SJCRH30 (cell line): ENCODE data around the gene THSD7B. TPM values are rescaled to one million over a fixed set of nuclear protein-coding genes. Genes with fewer than 3 reads are reported as not detected.
A peak's percentile ranks its signal among the peaks of the same experiment; 100 is the strongest.

Source experiments
- DNase-seq, 2 experiments: peaks; one replicate each; pipeline ENCODE4 v3.0.0-alpha.2; 2015 to 2020
- H3K27ac ChIP-seq: fragments of 250-450 bp; sonication (Bioruptor Pico); 2 replicates; pipeline ENCODE4 v1.5.1; 2020; ENCODE audit warnings: mild to moderate bottlenecking, moderate library complexity
- H3K27me3 ChIP-seq: fragments of 250-450 bp; sonication (Bioruptor Pico); 2 replicates; pipeline ENCODE4 v1.5.1; 2020; ENCODE audit warnings: mild to moderate bottlenecking, moderate library complexity
- H3K36me3 ChIP-seq: fragments of 250-450 bp; sonication (Bioruptor Pico); 2 replicates; pipeline ENCODE4 v1.5.1; 2020; ENCODE audit warnings: mild to moderate bottlenecking, moderate library complexity
- H3K4me1 ChIP-seq: fragments of 250-450 bp; sonication (Bioruptor Pico); 2 replicates; pipeline ENCODE4 v1.5.1; 2020; ENCODE audit warnings: mild to moderate bottlenecking, moderate library complexity
- H3K4me3 ChIP-seq: fragments of 250-450 bp; sonication (Bioruptor Pico); 2 replicates; pipeline ENCODE4 v1.5.1; 2020; ENCODE audit warnings: mild to moderate bottlenecking, moderate library complexity
- H3K9me3 ChIP-seq: fragments of 250-450 bp; sonication (Bioruptor Pico); replicated peaks from 2 replicates; pipeline ENCODE4 v1.5.1; 2020; ENCODE audit warnings: mild to moderate bottlenecking, moderate library complexity
- total RNA-seq: library from RNA; depleted of rRNA; stranded (reverse); fragments of >200 nt; shearing (Covaris generic); gene quantifications from 2 replicates; pipeline ENCODE4 v1.2.3, GENCODE V29; 2014

The THSD7B gene
- total RNA-seq, 1 experiment from 2014 or later = 0.18 TPM

- Histone ChIP-seq H3K27me3 (no peaks in the 10 kb centered on the region), H3K27ac (no peak overlapping the region), H3K4me3 (no peak overlapping the region), H3K36me3 (no peaks in the 10 kb centered on the region), H3K4me1 (no peaks in the 10 kb centered on the region), H3K9me3 (no peaks in the 10 kb centered on the region)
- no peak for DNase-seq
Observed at GRCh38 chr2:137437386-137437785, 672.0 kb downstream of the THSD7B start.

- H3K4me3 ChIP-seq = no peak overlapping the region
- no peaks in the 10 kb centered on the region; the same call in 1 of the 2 replicates for H3K27me3 ChIP-seq
- H3K9me3 ChIP-seq = no peaks in the 10 kb centered on the region
- H3K4me1 ChIP-seq = no peaks in the 10 kb centered on the region
- no peak for DNase-seq
- H3K36me3 ChIP-seq = no peaks in the 10 kb centered on the region
- no peak overlapping the region for H3K27ac ChIP-seq
Observed at GRCh38 chr2:137444970-137445369, 679.6 kb downstream of the THSD7B start.

GRCh38 chr2:137449454-137449853 lies 684.1 kb downstream of the THSD7B start:
- Histone ChIP-seq H3K27ac (no peak overlapping the region), H3K9me3 (no peaks in the 10 kb centered on the region), H3K27me3 (no peaks in the 10 kb centered on the region; the same call in 1 of the 2 replicates), H3K36me3 (no peaks in the 10 kb centered on the region), H3K4me1 (no peaks in the 10 kb centered on the region), H3K4me3 (no peak overlapping the region)
- no peak for DNase-seq

- H3K27me3 ChIP-seq = no peaks in the 10 kb centered on the region; the same call in 1 of the 2 replicates
- H3K9me3 ChIP-seq = no peaks in the 10 kb centered on the region
- H3K4me3 ChIP-seq = no peak overlapping the region
- H3K36me3 ChIP-seq = no peaks in the 10 kb centered on the region
- DNase-seq = no peak
- no peaks in the 10 kb centered on the region for H3K4me1 ChIP-seq
- no peak overlapping the region for H3K27ac ChIP-seq
Observed at GRCh38 chr2:137454886-137455285, 689.5 kb downstream of the THSD7B start.

- H3K27ac ChIP-seq = no peak overlapping the region
- no peaks in the 10 kb centered on the region for H3K4me1 ChIP-seq
- H3K9me3 ChIP-seq = no peaks in the 10 kb centered on the region; the same call in 1 of the 2 replicates
- peak; percentile 17 to 58 for DNase-seq
- H3K36me3 ChIP-seq = no peaks in the 10 kb centered on the region
- 0 out of 2 replicates have a peak, but pooled peaks cover 12% of the 10 kb centered on the region for H3K27me3 ChIP-seq
- no peak overlapping the region for H3K4me3 ChIP-seq
Observed at GRCh38 chr2:137467246-137467862, 702.0 kb downstream of the THSD7B start.

- H3K36me3 ChIP-seq = no peaks in the 10 kb centered on the region
- no peak overlapping the region for H3K27ac ChIP-seq
- H3K4me1 ChIP-seq = no peaks in the 10 kb centered on the region
- peaks cover 6% of the 10 kb centered on the region; the same call in 1 of the 2 replicates for H3K27me3 ChIP-seq
- peak in 1 of 2 experiments; percentile 23 for DNase-seq
- H3K4me3 ChIP-seq = no peak overlapping the region
- no peaks in the 10 kb centered on the region for H3K9me3 ChIP-seq
Observed at GRCh38 chr2:137493261-137493660, 727.9 kb downstream of the THSD7B start.

GRCh38 chr2:137500599-137500998 lies 735.3 kb downstream of the THSD7B start:
- Histone ChIP-seq H3K27me3 (no peaks in the 10 kb centered on the region), H3K4me3 (no peak overlapping the region), H3K9me3 (no peaks in the 10 kb centered on the region), H3K36me3 (no peaks in the 10 kb centered on the region), H3K4me1 (no peaks in the 10 kb centered on the region), H3K27ac (no peak overlapping the region)
- no peak for DNase-seq

- Histone ChIP-seq H3K27me3 (0 out of 2 replicates have a peak, but pooled peaks cover 2% of the 10 kb centered on the region), H3K36me3 (no peaks in the 10 kb centered on the region), H3K4me3 (no peak overlapping the region), H3K4me1 (no peaks in the 10 kb centered on the region), H3K27ac (no peak overlapping the region), H3K9me3 (no peaks in the 10 kb centered on the region)
- no peak for DNase-seq
Observed at GRCh38 chr2:137507237-137507636, 741.9 kb downstream of the THSD7B start.

- Histone ChIP-seq H3K9me3 (no peaks in the 10 kb centered on the region; the same call in 1 of the 2 replicates), H3K4me1 (no peaks in the 10 kb centered on the region), H3K27ac (no peak overlapping the region), H3K27me3 (peaks cover 6% of the 10 kb centered on the region; the same call in 1 of the 2 replicates), H3K4me3 (no peak overlapping the region), H3K36me3 (no peaks in the 10 kb centered on the region)
- DNase-seq = no peak
Observed at GRCh38 chr2:137508739-137509384, 743.5 kb downstream of the THSD7B start.

- Histone ChIP-seq H3K36me3 (no peaks in the 10 kb centered on the region), H3K27ac (no peak overlapping the region), H3K4me3 (no peak overlapping the region), H3K9me3 (no peaks in the 10 kb centered on the region; the same call in 1 of the 2 replicates), H3K27me3 (peaks cover 6% of the 10 kb centered on the region; the same call in 1 of the 2 replicates), H3K4me1 (no peaks in the 10 kb centered on the region)
- DNase-seq = no peak
Observed at GRCh38 chr2:137511526-137511925, 746.2 kb downstream of the THSD7B start.

- no peaks in the 10 kb centered on the region for H3K9me3 ChIP-seq
- H3K27me3 ChIP-seq = no peaks in the 10 kb centered on the region
- H3K4me1 ChIP-seq = no peaks in the 10 kb centered on the region
- H3K36me3 ChIP-seq = no peaks in the 10 kb centered on the region
- no peak overlapping the region for H3K27ac ChIP-seq
- no peak overlapping the region for H3K4me3 ChIP-seq
- DNase-seq = no peak
Observed at GRCh38 chr2:137521653-137522619, 756.6 kb downstream of the THSD7B start.

- no peak for DNase-seq
- H3K27ac ChIP-seq = no peak overlapping the region
- H3K36me3 ChIP-seq = no peaks in the 10 kb centered on the region
- H3K4me3 ChIP-seq = no peak overlapping the region
- no peaks in the 10 kb centered on the region for H3K27me3 ChIP-seq
- no peaks in the 10 kb centered on the region for H3K9me3 ChIP-seq
- H3K4me1 ChIP-seq = no peaks in the 10 kb centered on the region
Observed at GRCh38 chr2:137522620-137523011, 757.3 kb downstream of the THSD7B start.

- no peaks in the 10 kb centered on the region for H3K27me3 ChIP-seq
- no peak overlapping the region for H3K27ac ChIP-seq
- H3K4me3 ChIP-seq = no peak overlapping the region
- no peaks in the 10 kb centered on the region for H3K9me3 ChIP-seq
- DNase-seq = no peak
- H3K4me1 ChIP-seq = no peaks in the 10 kb centered on the region
- H3K36me3 ChIP-seq = no peaks in the 10 kb centered on the region
Observed at GRCh38 chr2:137523931-137524330, 758.6 kb downstream of the THSD7B start.

GRCh38 chr2:137525132-137525531 lies 759.8 kb downstream of the THSD7B start:
- no peak for DNase-seq
- no peaks in the 10 kb centered on the region for H3K36me3 ChIP-seq
- no peak overlapping the region for H3K4me3 ChIP-seq
- no peaks in the 10 kb centered on the region for H3K9me3 ChIP-seq
- H3K27me3 ChIP-seq = no peaks in the 10 kb centered on the region
- no peaks in the 10 kb centered on the region for H3K4me1 ChIP-seq
- H3K27ac ChIP-seq = no peak overlapping the region
